ENCODE measurements around the gene CCT3. TPM values are rescaled to one million over a fixed set of nuclear protein-coding genes. Genes with fewer than 3 reads are reported as not detected.
A peak's percentile ranks its signal among the peaks of the same experiment; 100 is the strongest.

The CCT3 gene
- total RNA-seq: 100 to 1,000 TPM; 113 to 175 (median 137) TPM

DNA sequence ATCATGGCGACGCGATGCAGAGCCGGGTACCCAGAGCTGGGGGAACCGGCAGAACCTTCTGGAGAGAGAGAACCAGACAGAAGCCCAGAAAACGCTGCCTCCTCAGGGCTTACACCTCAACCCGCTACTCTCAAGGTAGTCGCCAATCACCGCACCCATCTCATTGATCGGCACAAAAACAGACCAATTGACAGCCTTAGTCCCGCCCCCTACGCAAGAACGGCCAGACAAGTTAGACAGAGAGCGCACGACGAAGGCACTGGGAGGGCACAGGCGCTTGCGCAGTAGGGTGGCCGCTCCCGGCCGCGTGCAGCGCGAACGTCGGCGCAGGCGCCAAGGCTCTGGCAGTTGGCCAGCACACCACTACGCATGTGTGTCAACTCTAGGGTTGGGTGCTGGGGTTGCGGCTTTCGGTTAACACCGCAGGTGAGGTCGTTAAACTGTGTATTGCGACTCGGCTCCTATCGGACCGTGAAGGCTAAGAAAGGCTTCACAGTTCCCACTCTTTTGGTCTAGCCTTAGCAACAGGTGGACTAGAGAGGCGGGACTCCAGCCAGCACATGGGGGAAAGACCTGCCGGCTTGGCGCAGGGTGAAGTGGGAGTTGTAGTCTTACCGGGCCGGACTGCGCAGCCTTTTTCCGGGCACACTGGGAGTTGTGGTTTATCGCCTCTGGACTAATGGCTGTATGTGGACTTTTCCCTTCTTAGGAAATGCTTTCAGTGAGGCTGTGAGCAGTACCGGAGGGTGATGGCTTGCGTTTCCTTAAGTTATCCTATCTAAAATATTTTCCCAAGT is at the start of gene CCT3, which contains the start of gene TSACC:
TSS of gene CCT3 (minus strand) at position 113 of the 797 bp plus-strand sequence. CDS start at position 5, 108 bp downstream.
TSS of gene TSACC (plus strand) at position 347 of the 797 bp plus-strand sequence. CDS start 1,232 bp downstream, outside the sequence.
- no peaks in the 10 kb centered on the region for H3K27me3 ChIP-seq
- 1% methylated on average over 36 to 46 of the region's 47 CpGs for WGBS, 2 donors
- peak within 1 kb of the TSS; percentile 64 to 88 (median 80) for H3K27ac ChIP-seq
- H3K9me3 ChIP-seq: no peaks in the 10 kb centered on the region
- peak within 1 kb of the TSS; percentile 59 to 81 (median 65) for H3K4me3 ChIP-seq
- H3K36me3 ChIP-seq: peaks cover 0 to 22% (median 0%) of the 10 kb centered on the region in 3 donors
- DNase-seq (ENCODE audit: low spot score in 2 of 2): peak; percentile 99 to 100
- TF ChIP-seq CTCF (IDR thresholded peaks at IDR 0.05) (peak in 1 of 5 experiments; percentile 26), POLR2A (IDR thresholded peaks at IDR 0.05) (peak; percentile 44 to 65), EP300 (IDR thresholded peaks at IDR 0.05) (peak; percentile 68 to 78)
- H3K4me1 ChIP-seq: peaks cover 0 to 28% (median 11%) of the 10 kb centered on the region in 4 donors

- WGBS, 2 donors: 44 to 48% methylated on average over 15 of the region's 15 CpGs
- TF ChIP-seq POLR2A (IDR thresholded peaks at IDR 0.05) (no peak), CTCF (IDR thresholded peaks at IDR 0.05) (no peak), EP300 (IDR thresholded peaks at IDR 0.05) (no peak)
- H3K4me3 ChIP-seq: peak overlapping the region in 1 of 4 donors; percentile 35
- H3K36me3 ChIP-seq: no peaks in the 10 kb centered on the region
- peaks cover 0 to 36% of the 10 kb centered on the region in 2 donors for H3K27me3 ChIP-seq
- no peaks in the 10 kb centered on the region for H3K9me3 ChIP-seq
- peaks cover 0 to 18% (median 2%) of the 10 kb centered on the region in 4 donors for H3K4me1 ChIP-seq
- H3K27ac ChIP-seq: peak overlapping the region in 1 of 4 donors; percentile 57
- DNase-seq (ENCODE audit: low spot score in 2 of 2): no peak
Observed at GRCh38 chr1:156387870-156388173, 49.7 kb upstream of the CCT3 start.

GRCh38 chr1:156386949-156387869 is 49.1 kb upstream of the CCT3 start:
- H3K4me3 ChIP-seq: no peak overlapping the region
- WGBS, 2 donors: 90 to 95% methylated on average over 8 of the region's 8 CpGs
- H3K27me3 ChIP-seq: peaks cover 0 to 32% of the 10 kb centered on the region in 2 donors
- peaks cover 0 to 18% (median 2%) of the 10 kb centered on the region in 4 donors for H3K4me1 ChIP-seq
- no peak overlapping the region for H3K27ac ChIP-seq
- DNase-seq (ENCODE audit: low spot score in 2 of 2): no peak
- H3K36me3 ChIP-seq: no peaks in the 10 kb centered on the region
- no peak for TF ChIP-seq EP300 (IDR thresholded peaks at IDR 0.05)
- TF ChIP-seq POLR2A (IDR thresholded peaks at IDR 0.05): no peak
- no peak for TF ChIP-seq CTCF (IDR thresholded peaks at IDR 0.05)
- H3K9me3 ChIP-seq: no peaks in the 10 kb centered on the region

DNA sequence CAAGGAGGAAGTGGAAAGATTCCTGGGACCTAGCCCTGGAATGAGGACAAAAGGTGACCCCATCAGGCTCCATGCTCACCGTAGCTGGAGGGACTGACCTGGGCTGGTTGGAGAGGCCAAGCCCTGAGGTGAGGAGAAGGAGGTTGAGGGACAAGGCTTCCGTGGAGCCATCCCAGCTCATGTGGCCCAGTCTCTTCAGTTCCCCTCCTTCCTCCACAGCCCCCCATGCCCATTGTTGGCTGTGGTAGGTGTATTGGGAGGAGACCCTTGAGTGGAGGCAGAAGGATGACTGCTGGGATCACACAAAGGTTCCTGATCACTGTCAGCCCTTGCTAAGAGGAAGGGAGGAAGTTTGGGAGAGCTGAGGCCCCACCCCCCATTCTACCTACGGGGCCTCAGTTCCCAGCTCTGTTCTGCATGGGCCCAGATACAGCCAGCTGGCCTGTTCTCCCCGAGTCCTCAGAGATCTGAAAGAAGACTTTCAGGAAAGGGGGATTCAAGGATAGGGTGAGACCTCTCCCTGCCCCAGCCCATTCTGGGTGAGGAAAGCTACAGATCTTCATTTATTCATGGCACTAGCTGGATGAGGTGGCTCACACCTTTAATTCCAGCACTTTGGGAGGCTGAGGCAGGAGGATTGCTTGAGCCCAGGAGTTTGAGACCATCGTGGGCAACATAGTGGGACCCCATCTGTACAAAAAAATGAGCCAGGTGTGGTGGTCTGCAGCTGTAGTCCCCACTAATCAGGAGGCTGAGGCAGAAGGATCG is 48.2 kb upstream of the CCT3 start:
- H3K9me3 ChIP-seq: no peaks in the 10 kb centered on the region
- peaks cover 0 to 29% of the 10 kb centered on the region in 2 donors for H3K27me3 ChIP-seq
- no peak overlapping the region for H3K4me3 ChIP-seq
- DNase-seq (ENCODE audit: low spot score in 2 of 2): no peak
- no peaks in the 10 kb centered on the region for H3K36me3 ChIP-seq
- 90 to 93% methylated on average over 5 to 6 of the region's 6 CpGs for WGBS, 2 donors
- H3K27ac ChIP-seq: no peak overlapping the region
- H3K4me1 ChIP-seq: peaks cover 0 to 18% (median 2%) of the 10 kb centered on the region in 4 donors
- TF ChIP-seq EP300 (IDR thresholded peaks at IDR 0.05) (no peak), CTCF (IDR thresholded peaks at IDR 0.05) (no peak), POLR2A (IDR thresholded peaks at IDR 0.05) (no peak)

Measured in tibial nerve (tissue), 4 donors.